GM21619 (cell line): Measurements from ENCODE around the gene FHIT.

ENCODE experiments used
- ATAC-seq: cut with Tn5 transposase; IDR thresholded peaks from one replicate; pipeline ENCODE4 v1.9.1; 2021; ENCODE audit not compliant: unreplicated experiment

Gene FHIT

GRCh38 chr3:59766200-59766872 is 1484.9 kb downstream of the FHIT start:
- ATAC-seq, result no peak

GRCh38 chr3:59764171-59764570 is 1487.1 kb downstream of the FHIT start:
- ATAC-seq, result no peak

GRCh38 chr3:59762941-59763340 is 1488.3 kb downstream of the FHIT start:
- no peak for ATAC-seq

GRCh38 chr3:59759298-59760031 is 1491.8 kb downstream of the FHIT start:
- no peak for ATAC-seq

GRCh38 chr3:59758672-59759071 is 1492.6 kb downstream of the FHIT start:
- ATAC-seq, result no peak

- no peak for ATAC-seq
Observed at GRCh38 chr3:59756934-59757333, 1494.3 kb downstream of the FHIT start.

- no peak for ATAC-seq
Observed at GRCh38 chr3:59754456-59755129, 1496.7 kb downstream of the FHIT start.

- ATAC-seq, result no peak
Observed at GRCh38 chr3:59753808-59754450, 1497.3 kb downstream of the FHIT start.

GRCh38 chr3:59752925-59753324 is 1498.3 kb downstream of the FHIT start:
- ATAC-seq, result no peak

GRCh38 chr3:59751606-59752005 is 1499.6 kb downstream of the FHIT start:
- ATAC-seq, result no peak

GRCh38 chr3:59750391-59750790 is 1500.9 kb downstream of the FHIT start:
- ATAC-seq, result no peak

- ATAC-seq, result no peak
Observed at GRCh38 chr3:59749291-59749690, 1502.0 kb downstream of the FHIT start.

GRCh38 chr3:59746585-59746984 is 1504.7 kb downstream of the FHIT start:
- no peak for ATAC-seq

GRCh38 chr3:59737241-59737640 is 1514.0 kb downstream of the FHIT start:
- ATAC-seq, result no peak

GRCh38 chr3:59734061-59734460 is 1517.2 kb downstream of the FHIT start:
- no peak for ATAC-seq

GRCh38 chr3:59733041-59733809 is 1518.0 kb downstream of the FHIT start:
- no peak for ATAC-seq

GRCh38 chr3:59731943-59732342 is 1519.3 kb downstream of the FHIT start:
- no peak for ATAC-seq

- no peak for ATAC-seq
Observed at GRCh38 chr3:59730591-59730990, 1520.7 kb downstream of the FHIT start.

GRCh38 chr3:59728587-59728908 is 1522.7 kb downstream of the FHIT start:
- no peak for ATAC-seq

- ATAC-seq, result no peak
Observed at GRCh38 chr3:59727902-59728586, 1523.2 kb downstream of the FHIT start.
